RWPE1 (cell line): Measurements from ENCODE around the gene P2RY13.

Source experiments
- CTCF ChIA-PET: fragments of 350-600 bp; sonication (Branson Sonifier 250); formaldehyde crosslinking; extraction: SDS; loops from one replicate; lab custom pipeline; 2021; lab: Yijun Ruan, JAX
- POLR2A ChIA-PET: fragments of 400-600 bp; formaldehyde crosslinking; extraction: SDS; loops from one replicate; lab custom pipeline; 2020; ENCODE audit warnings: antibody characterized with exemption; ENCODE audit not compliant: low non-redundant PET; lab: Yijun Ruan, JAX
- DNase-seq: peaks from one replicate; pipeline ENCODE4 v3.0.0; 2012; ENCODE audit warnings: low spot score
- H3K27ac ChIP-seq: fragments of 450-650 bp; 2 replicates; pipeline ENCODE4 v1.5.1; 2017
- TF ChIP-seq, protein P1 (sequence below): fragments of 450-650 bp; conservative IDR thresholded peaks from 2 replicates; pipeline ENCODE4 v1.5.1; 2017; ENCODE audit warnings: low read depth, mild to moderate bottlenecking

The P2RY13 gene

DNA sequence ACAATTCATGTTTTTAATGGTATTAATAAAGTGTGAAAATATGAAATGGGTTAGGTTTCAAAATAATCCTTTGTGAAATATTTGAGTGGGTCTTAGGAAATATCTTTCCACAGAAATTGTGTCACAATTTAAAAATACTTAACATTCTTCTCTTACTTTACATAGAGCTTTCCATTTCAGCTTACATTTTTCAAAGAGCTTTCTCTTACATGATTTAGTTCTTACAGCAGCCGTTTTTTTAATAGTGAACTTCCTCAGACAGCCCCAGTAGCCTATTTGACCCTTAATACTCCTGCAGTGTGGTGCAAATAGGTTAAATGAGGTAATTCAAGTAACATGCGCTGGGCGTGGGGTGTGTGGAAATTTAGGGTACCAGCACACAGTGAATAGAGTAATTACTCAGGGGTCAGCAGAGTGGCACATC is 33.4 kb upstream of the P2RY13 start:
- POLR2A ChIA-PET = no interaction called here
- H3K27ac ChIP-seq = no peak overlapping the region
- CTCF ChIA-PET = no interaction called here
- DNase-seq = no peak
- TF ChIP-seq, protein P1, sequence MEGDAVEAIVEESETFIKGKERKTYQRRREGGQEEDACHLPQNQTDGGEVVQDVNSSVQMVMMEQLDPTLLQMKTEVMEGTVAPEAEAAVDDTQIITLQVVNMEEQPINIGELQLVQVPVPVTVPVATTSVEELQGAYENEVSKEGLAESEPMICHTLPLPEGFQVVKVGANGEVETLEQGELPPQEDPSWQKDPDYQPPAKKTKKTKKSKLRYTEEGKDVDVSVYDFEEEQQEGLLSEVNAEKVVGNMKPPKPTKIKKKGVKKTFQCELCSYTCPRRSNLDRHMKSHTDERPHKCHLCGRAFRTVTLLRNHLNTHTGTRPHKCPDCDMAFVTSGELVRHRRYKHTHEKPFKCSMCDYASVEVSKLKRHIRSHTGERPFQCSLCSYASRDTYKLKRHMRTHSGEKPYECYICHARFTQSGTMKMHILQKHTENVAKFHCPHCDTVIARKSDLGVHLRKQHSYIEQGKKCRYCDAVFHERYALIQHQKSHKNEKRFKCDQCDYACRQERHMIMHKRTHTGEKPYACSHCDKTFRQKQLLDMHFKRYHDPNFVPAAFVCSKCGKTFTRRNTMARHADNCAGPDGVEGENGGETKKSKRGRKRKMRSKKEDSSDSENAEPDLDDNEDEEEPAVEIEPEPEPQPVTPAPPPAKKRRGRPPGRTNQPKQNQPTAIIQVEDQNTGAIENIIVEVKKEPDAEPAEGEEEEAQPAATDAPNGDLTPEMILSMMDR = no peak

DNA sequence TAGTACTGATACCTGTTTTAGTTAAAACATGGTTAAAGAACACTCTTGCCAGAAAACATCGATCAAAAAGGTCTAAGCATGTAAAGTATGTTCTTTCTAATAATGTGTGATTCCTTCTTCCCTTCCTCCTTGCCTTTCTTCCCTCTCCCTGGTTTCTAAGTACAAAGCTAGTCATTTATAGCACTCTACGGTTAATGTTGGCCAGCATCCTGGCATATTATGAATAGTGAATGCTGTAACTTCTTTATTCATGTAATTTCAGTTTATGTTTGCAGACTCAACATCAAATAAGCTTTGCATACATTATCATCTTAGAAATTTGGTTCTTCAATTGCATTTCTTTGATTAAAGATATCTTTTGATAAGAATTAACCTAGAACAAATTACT is 28.1 kb upstream of the P2RY13 start:
- TF ChIP-seq, protein P1 = no peak
- POLR2A ChIA-PET = no interaction called here
- H3K27ac ChIP-seq = no peak overlapping the region
- CTCF ChIA-PET = no interaction called here
- DNase-seq = no peak

DNA sequence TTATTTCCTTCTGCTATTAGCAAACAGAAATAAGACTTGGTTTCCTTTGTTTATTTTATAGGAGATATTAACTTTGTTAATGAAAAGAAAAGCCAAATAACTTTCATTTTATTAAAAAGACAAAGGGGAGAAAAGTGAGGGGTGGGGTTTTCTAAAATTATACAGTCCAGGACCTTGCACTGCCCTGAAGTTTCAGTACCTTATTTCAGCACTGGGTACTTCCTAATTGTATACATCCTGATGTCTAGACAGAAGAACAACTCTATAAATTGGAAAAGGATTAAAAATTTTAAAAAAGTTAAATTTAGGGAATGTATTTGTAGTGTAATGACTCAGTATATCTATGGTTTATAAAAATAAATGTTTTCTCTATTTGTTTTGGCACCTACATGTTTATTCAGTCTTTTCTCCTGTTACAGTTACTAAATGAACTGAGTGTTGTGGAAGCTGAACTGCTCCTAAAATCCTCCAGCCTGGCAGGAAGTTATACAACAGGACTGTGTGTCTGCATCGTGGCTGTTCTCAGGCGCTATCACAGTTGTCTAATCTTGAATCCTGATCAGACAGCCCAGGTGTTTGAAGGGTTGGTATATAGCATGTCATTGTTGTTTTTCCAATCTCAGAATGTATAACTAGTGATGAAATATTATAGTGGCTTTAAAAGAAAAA is 27.6 kb upstream of the P2RY13 start:
- TF ChIP-seq, protein P1 = no peak
- no peak overlapping the region for H3K27ac ChIP-seq
- ChIA-PET POLR2A (no interaction called here), CTCF (no interaction called here)
- DNase-seq = no peak

DNA sequence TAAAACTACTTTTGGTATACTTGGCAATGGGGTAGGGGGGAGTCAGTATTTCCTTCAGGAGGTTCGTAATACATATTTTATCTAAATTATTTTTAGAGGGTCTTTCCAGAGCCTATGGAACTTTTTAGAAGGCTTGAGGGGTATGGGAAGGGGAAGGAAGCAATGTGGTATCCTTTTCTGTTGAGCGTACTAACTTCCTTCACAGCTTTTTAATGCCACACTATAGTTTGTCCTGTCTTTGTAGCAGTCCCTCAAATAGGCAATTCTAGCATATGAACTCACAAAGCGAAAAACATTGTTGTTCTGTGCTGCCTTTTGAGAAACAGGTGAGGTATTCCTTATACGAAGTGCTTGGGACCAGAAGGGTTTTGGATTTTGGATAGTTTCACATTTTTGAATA is 22.3 kb upstream of the P2RY13 start:
- TF ChIP-seq, protein P1 = no peak
- no peak for DNase-seq
- CTCF ChIA-PET = no interaction called here
- POLR2A ChIA-PET = no interaction called here
- no peak overlapping the region for H3K27ac ChIP-seq

DNA sequence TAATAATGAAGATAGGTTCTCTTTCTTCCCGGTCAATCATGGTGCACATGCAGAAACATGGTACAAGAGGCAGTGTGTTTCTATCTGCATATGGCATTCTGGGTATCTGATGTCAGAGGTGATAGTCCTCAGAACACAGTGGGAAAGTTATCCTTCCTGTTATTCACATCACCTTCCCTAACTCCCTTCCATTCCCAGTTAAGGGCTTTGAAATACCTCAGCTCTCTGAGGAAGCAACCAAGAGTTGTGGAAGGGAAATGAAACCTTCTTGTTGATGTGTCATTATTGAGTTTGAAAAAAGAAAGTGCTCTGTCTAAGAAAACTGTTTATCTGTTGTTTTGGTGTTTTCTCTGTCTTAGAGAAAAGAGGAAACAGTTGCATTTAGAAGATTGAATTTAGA is 21.9 kb upstream of the P2RY13 start:
- ChIA-PET POLR2A (no interaction called here), CTCF (no interaction called here)

DNA sequence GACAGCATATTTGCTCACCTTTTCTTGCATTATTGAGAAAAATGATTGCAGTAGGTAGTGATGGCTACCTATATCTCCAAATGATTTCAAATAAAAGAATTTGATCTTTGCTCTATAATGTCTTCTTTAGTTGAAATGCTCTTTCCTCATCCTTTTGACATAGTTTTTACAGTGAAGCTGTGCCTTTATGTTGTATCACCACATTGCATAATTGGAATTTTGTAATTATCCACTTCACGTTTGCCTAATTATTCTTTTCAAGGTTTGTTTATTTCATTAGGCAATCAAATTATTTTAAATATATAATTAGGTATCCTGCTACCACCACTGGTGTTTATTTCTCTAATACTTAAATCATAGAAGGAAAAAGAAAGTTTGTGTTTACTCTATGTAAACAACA is 21.3 kb upstream of the P2RY13 start:
- ChIA-PET POLR2A (no interaction called here), CTCF (no interaction called here)
- TF ChIP-seq, protein P1 = no peak
- H3K27ac ChIP-seq = no peak overlapping the region
- DNase-seq = no peak

More for the DNA sequence above, 21.9 kb upstream of the P2RY13 start:
- no peak overlapping the region for H3K27ac ChIP-seq
- DNase-seq = no peak
- TF ChIP-seq, protein P1 = no peak
